Activated naive CD4-positive, alpha-beta T cell treated with anti-CD3 and anti-CD28 coated beads, Interleukin-2, amount 50 U/mL, for 72 hours (primary cell): ENCODE data around the gene TRIM14. TPM values are rescaled to one million over a fixed set of nuclear protein-coding genes. Genes with fewer than 3 reads are reported as not detected.
A peak's percentile ranks its signal among the peaks of the same experiment; 100 is the strongest.
"Not testable (repeated sequence)": the region's sequence is repeated elsewhere in the genome, so short reads cannot be mapped to it uniquely, and the experiment has no call there.

Experiments
- ATAC-seq, 2 donors: fragments of 150-1000 bp; cut with Tn5 transposase; 2 replicates each; pipeline ENCODE4 v1.10.0; 2021; ENCODE audit warnings: mild to moderate bottlenecking in 2 of 2, moderate library complexity in 2 of 2
- DNase-seq, 2 donors: peaks; one replicate each; pipeline ENCODE4 v3.0.0; 2021 to 2022; ENCODE audit warnings: low spot score in 2 of 2
- H3K27ac Mint-ChIP-seq, 2 donors: one replicate each; pipeline ENCODE4 v1.8.0; 2022; ENCODE audit warnings: mild to moderate bottlenecking in 2 of 2, mixed read lengths in 2 of 2
- H3K36me3 Mint-ChIP-seq, 2 donors: one replicate each; pipeline ENCODE4 v1.8.0; 2022; ENCODE audit warnings: mixed read lengths in 2 of 2
- H3K9me3 Mint-ChIP-seq, 2 donors: one replicate each; pipeline ENCODE4 v1.8.0; 2022; ENCODE audit warnings: mixed read lengths in 2 of 2
- total RNA-seq, 2 donors: library from RNA; stranded (reverse); gene quantifications; one replicate each; pipeline ENCODE4 v1.2.3, GENCODE V29; 2022

TRIM14 gene
- total RNA-seq, 2 donors from 2014 or later = 37.3 to 59.3 TPM

GRCh38 chr9:98081477-98082219 is 37.4 kb downstream of the TRIM14 start:
- ATAC-seq = peak; percentile 92 to 94
- Mint-ChIP-seq H3K9me3 (no peaks in the 10 kb centered on the region), H3K27ac (peak overlapping the region; percentile 57 to 93), H3K36me3 (peaks cover 9 to 32% of the 10 kb centered on the region in 2 donors)
- peak in 1 of 2 donors; percentile 68 for DNase-seq

DNA sequence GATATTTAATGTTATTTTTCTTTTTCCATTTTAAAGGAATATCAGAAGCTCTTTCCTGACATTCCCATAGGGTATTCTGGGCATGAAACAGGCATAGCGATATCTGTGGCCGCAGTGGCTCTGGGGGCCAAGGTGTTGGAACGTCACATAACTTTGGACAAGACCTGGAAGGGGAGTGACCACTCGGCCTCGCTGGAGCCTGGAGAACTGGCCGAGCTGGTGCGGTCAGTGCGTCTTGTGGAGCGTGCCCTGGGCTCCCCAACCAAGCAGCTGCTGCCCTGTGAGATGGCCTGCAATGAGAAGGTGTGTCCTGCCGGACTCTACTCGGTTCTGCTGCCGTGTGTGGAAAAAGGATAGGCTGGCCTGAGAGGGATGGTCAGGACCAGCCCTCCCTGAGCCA is 38.2 kb downstream of the TRIM14 start:
- H3K9me3 Mint-ChIP-seq = no peaks in the 10 kb centered on the region
- peak overlapping the region; percentile 57 to 93 for H3K27ac Mint-ChIP-seq
- no peak for ATAC-seq
- peak in 1 of 2 donors; percentile 50 for DNase-seq
- H3K36me3 Mint-ChIP-seq = peaks cover 5 to 26% of the 10 kb centered on the region in 2 donors

DNA sequence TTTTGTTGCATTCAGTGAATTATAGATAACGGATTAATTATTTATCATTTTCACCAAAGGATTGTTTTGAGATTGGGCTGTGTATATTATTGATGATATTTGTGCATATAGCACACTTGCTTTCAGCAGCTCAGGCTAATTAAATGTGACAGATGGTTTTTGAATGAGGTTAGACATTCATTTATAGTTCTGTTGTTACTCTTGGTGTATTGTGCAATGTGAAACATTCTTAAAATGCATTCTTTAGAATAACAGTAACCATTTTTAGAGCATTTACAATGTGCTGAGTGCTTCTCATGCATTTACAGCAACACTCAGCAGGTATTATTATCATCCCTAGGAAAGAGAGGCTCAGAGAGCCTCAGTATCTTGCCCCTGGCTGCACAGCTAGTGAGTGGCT is 38.7 kb downstream of the TRIM14 start:
- ATAC-seq (no peak), DNase-seq (no peak)
- Mint-ChIP-seq H3K36me3 (peaks cover 5 to 26% of the 10 kb centered on the region in 2 donors), H3K27ac (peak overlapping the region; percentile 36 to 57), H3K9me3 (no peaks in the 10 kb centered on the region)

- peaks cover 5 to 24% of the 10 kb centered on the region in 2 donors for H3K36me3 Mint-ChIP-seq
- H3K27ac Mint-ChIP-seq = no peak overlapping the region
- no peaks in the 10 kb centered on the region for H3K9me3 Mint-ChIP-seq
- no peak for DNase-seq
- no peak for ATAC-seq
Observed at GRCh38 chr9:98078895-98079294, 40.1 kb downstream of the TRIM14 start.

DNA sequence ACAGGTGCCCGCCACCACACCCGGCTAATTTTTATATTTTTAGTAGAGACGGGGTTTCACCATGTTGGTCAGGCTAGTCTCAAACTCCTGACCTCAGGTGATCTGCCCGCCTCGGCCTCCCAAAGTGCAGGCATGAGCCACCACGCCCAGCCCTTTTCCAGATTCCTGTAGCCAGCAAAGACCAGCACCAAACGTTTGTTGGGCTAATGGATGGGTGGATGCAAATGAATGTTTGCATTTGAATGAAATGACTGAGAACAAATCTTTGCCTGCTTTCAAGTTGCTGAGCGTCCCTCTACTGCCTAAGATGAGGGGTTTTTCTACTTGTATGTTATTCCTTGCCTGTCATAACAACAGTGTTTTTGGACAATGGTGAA is 42.5 kb downstream of the TRIM14 start:
- Mint-ChIP-seq H3K27ac (peak overlapping the region; percentile 86 to 92), H3K36me3 (peaks cover 5 to 14% of the 10 kb centered on the region in 2 donors)
- not testable (repeated sequence) for ATAC-seq, DNase-seq, H3K9me3 Mint-ChIP-seq

DNA sequence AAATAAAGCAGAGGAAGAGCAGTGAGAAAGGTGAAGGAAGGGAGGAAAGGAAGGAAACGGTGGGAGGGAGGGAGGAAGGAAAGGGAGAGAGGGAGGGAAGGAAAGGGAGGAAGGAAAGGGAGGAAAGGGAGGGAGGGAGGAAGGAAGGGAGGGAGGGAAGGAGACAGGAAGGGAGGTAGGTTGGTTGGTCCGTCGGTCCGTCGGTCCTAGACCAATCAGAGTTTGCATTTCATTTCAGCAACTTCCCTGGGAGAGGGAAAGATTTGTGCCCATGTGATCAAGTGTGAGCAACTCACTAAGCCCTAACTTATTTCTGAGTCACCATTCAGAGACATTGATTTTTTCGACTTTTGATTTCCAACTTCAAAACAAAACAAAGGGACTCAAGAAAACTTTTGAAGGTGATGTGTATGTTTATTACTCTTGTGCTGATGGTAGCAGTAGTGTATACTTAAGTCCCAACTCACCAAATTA is 43.7 kb downstream of the TRIM14 start:
- peak; percentile 87 to 93 for ATAC-seq
- peaks cover 5 to 14% of the 10 kb centered on the region in 2 donors for H3K36me3 Mint-ChIP-seq

GRCh38 chr9:98074115-98074990 is 44.7 kb downstream of the TRIM14 start:
- DNase-seq (peak; percentile 71 to 79), ATAC-seq (peak; percentile 17 to 25)
- H3K9me3 Mint-ChIP-seq = no peaks in the 10 kb centered on the region
- H3K27ac Mint-ChIP-seq = peak overlapping the region; percentile 66 to 92
- H3K36me3 Mint-ChIP-seq = peaks cover 5 to 10% of the 10 kb centered on the region in 2 donors

More for the DNA sequence above, 43.7 kb downstream of the TRIM14 start:
- Mint-ChIP-seq H3K27ac (peak overlapping the region; percentile 66 to 92), H3K9me3 (no peaks in the 10 kb centered on the region)
- DNase-seq = no peak

GRCh38 chr9:98071737-98072136 is 47.3 kb downstream of the TRIM14 start:
- Mint-ChIP-seq H3K9me3 (no peaks in the 10 kb centered on the region), H3K36me3 (no peaks in the 10 kb centered on the region), H3K27ac (peak overlapping the region in 1 of 2 donors; percentile 21)
- DNase-seq (no peak), ATAC-seq (no peak)

- H3K36me3 Mint-ChIP-seq = peaks cover 5 to 10% of the 10 kb centered on the region in 2 donors
- no peak for DNase-seq
- ATAC-seq = no peak
- no peaks in the 10 kb centered on the region for H3K9me3 Mint-ChIP-seq
- H3K27ac Mint-ChIP-seq = peak overlapping the region in 1 of 2 donors; percentile 21
Observed at GRCh38 chr9:98070704-98071103, 48.3 kb downstream of the TRIM14 start.

DNA sequence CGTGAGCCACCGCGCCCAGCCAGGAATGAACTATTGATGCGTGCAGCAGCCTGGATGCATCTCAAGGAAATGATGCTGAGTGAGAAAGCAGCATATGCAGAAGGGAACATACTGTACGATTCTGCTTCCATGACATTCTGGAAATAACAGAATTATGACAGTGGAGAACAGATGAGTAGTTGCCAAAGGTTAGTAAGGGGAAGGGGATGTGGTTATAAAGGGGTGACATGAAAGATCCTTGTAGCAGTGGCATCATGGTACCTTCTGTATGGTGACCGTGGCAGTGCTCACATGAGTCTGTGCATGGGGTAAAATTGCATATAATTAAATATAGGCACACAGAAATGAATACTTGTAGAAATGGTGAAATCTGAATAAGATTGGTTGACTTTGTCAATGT is 49.5 kb downstream of the TRIM14 start:
- DNase-seq (no peak), ATAC-seq (peak in 1 of 2 donors; percentile 53)
- no peaks in the 10 kb centered on the region for H3K9me3 Mint-ChIP-seq
- no peak overlapping the region for H3K27ac Mint-ChIP-seq
- peaks cover 8 to 14% of the 10 kb centered on the region in 2 donors for H3K36me3 Mint-ChIP-seq

DNA sequence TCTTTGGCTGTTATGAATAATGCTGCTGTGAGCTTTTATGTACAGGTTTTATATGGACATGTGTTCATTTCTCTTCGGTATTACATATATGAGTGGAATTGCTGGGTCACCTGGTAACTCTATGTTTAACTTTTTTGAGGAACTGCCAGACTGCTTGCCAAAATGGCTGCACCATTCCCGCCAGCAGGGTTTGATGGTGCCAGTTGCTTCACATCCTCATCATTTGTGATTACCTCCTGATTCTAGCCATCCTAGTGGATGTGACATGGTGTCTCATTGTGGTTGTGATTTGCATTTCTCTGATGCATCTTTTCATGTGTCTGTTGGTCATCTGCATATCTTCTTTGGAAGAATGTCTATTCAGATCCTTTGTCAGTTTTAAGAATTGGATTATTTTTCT is 51.8 kb downstream of the TRIM14 start:
- Mint-ChIP-seq H3K27ac (no peak overlapping the region), H3K36me3 (peaks cover 8 to 16% of the 10 kb centered on the region in 2 donors), H3K9me3 (no peaks in the 10 kb centered on the region)
- DNase-seq = no peak
- ATAC-seq = no peak

DNA sequence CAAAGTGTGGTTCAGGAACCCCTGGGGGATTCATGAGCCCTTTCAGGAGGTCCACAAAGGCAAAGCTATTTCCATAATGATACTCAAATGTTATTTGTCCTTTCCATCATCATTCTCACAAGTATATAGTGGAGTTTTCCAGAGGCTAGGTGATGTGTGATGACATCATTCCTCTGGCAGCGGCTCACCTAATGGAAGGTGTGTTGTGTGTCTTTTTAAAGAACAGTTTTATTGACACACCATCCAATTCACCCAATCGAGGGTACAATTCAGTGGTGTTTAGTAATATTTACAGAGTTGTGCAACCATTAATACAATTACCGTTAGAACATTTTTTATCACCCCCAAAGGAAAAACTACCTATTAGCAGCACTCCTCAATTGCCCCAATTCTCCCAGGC is 52.8 kb downstream of the TRIM14 start:
- H3K36me3 Mint-ChIP-seq = peaks cover 8 to 16% of the 10 kb centered on the region in 2 donors
- DNase-seq (no peak), ATAC-seq (no peak)
- H3K9me3 Mint-ChIP-seq = no peaks in the 10 kb centered on the region
- H3K27ac Mint-ChIP-seq = no peak overlapping the region

DNA sequence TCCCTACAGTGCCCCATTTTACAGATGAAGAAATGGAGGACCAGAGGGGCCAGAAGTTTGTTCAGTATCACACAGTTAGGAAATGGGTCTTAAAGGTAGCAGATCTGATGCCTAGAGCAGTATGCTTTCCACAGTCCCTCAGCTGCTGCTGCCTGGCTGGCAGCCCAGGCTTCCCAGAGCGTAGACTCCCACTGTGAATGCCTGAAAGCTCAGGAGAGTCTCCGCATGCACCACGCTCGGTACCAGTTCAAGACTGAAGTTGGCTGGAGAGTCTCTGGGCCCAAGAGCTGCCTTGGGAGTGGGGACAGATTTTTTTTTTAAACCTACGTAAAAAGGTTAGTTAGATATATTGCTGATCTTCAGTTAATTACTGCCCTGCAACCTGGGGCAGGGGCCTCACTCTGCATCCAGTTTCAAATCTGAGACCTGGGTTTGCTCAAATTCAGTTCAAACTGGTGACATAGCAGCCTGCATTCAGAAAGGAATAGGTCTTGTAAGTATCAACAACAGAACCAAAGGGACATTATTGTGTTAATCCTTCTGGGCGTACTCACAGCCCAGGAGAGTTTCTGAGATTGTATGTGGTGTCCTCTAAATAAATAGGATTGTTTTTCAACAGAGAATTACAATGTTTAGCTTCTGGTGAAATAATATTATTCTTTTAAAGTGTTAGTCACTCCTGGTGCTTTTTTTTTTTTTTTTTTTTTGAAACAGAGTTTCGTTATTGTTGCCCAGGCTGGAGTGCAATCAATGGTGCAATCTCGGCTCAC is 54.2 kb downstream of the TRIM14 start:
- DNase-seq = no peak
- ATAC-seq = no peak
- peaks cover 14 to 16% of the 10 kb centered on the region in 2 donors for H3K36me3 Mint-ChIP-seq
- no peak overlapping the region for H3K27ac Mint-ChIP-seq
- H3K9me3 Mint-ChIP-seq = no peaks in the 10 kb centered on the region

- H3K9me3 Mint-ChIP-seq = no peaks in the 10 kb centered on the region
- no peak for ATAC-seq
- H3K36me3 Mint-ChIP-seq = peaks cover 16 to 17% of the 10 kb centered on the region in 2 donors
- no peak for DNase-seq
- no peak overlapping the region for H3K27ac Mint-ChIP-seq
Observed at GRCh38 chr9:98062161-98062560, 56.9 kb downstream of the TRIM14 start.

DNA sequence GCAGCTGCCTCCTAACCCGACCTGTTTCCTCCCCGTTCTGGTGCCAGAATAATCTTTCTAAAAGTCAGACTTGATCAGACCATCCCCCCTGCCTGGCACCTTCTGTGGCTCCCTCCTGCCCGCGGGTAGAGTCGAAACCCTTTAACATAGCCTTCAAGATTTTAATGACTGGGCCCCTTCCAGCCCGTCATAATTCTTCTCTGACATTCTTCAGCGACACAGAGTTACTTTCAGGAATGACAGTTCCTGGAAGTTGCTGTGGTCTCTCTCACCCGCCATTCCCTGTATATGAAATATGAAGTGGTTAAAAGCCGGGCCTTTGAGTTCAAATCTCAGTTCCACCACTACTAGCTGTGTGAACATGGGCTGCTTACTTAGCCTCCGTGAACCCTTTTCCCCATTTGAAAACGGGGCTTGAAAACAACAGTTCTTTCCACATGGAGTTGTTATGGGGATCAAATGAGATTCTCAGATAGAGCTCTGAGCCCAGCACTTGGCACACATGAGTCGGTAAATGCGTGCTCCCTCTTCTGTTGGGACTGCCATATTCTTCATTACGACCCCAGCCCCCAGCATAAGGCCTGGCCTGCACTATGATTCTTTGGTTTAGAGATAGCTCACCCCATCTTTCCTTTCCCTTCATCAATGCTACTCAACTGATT is 61.8 kb downstream of the TRIM14 start:
- Mint-ChIP-seq H3K27ac (peak overlapping the region; percentile 91 to 100), H3K9me3 (peaks cover 0 to 6% of the 10 kb centered on the region in 2 donors), H3K36me3 (peaks cover 0 to 23% of the 10 kb centered on the region in 2 donors)
- DNase-seq = no peak
- ATAC-seq = no peak
